ENCODE measurements around the gene GPR107.

The GPR107 gene

DNA sequence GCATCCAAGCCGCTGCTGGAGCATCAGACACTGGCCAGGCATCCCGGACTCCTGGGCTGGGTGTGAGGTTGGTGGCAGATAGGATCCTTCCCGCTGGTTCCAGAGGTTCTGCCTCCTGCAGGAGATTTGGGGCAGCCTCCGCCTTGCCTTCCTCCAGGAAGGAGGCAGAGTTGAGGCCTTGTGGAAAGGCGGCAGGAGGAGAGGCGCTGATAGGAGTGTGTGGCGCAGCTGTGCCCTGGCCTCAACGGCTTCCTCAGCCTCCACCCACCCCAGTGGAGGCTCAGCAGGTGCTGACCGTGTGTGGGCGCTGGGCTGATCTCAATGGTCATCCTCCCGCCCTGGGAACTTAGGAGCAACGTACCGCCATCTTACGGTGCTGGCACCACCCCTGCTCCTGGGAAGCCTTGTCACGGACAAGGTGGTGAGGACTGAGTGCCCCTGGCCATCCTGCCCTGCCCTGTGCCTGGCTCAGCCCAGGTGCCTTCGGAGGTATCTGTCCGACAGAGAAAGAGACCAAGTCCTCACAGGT lies 128.7 kb downstream of the GPR107 start:
- no peaks in the 10 kb centered on the region for H3K9me3 Mint-ChIP-seq
- H3K4me3 Mint-ChIP-seq: no peak overlapping the region
- H3K27ac Mint-ChIP-seq: no peak overlapping the region
- H3K27me3 Mint-ChIP-seq (ENCODE audit: low read depth): no peaks in the 10 kb centered on the region
- no peak for DNase-seq (ENCODE audit: low spot score)
- H3K36me3 Mint-ChIP-seq (ENCODE audit: low read depth): no peaks in the 10 kb centered on the region
- H3K4me1 Mint-ChIP-seq (ENCODE audit: low read depth): no peaks in the 10 kb centered on the region

DNA sequence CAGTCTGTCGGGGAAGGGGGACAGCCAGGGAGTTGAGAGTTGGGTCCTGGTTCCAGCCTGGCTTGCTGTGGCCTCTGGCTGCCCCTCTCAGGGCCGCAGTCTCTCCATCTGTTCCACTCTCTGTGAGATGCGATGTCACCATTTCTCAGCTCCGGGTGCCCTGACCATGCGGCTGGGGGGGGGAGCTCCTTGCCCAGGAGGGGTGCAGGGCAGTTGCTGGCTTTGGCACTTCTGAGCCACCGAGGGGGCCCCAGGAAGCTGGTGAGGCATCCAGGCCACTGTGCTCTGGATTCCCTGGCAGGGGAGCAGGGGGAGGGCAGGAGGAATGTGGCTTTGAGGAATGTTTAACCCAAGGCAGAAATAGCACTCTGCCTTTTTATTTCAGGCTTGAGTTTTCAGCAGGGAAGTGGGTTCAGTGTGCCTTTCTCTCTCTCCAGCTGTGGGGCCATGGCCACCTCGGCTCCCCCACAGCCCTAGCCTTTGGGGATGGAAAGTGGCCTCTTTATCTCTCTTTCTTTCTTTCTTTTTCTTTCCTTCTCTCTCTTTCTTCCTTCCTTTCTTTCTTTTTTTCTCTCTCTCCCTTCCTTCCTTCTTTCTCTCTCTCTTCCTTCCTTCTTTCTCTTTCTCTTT lies 129.5 kb downstream of the GPR107 start:
- Mint-ChIP-seq H3K27ac (no peak overlapping the region), H3K9me3 (no peaks in the 10 kb centered on the region), H3K4me3 (no peak overlapping the region), H3K4me1 (ENCODE audit: low read depth) (no peaks in the 10 kb centered on the region), H3K27me3 (ENCODE audit: low read depth) (no peaks in the 10 kb centered on the region), H3K36me3 (ENCODE audit: low read depth) (no peaks in the 10 kb centered on the region)
- no peak for DNase-seq (ENCODE audit: low spot score)

DNA sequence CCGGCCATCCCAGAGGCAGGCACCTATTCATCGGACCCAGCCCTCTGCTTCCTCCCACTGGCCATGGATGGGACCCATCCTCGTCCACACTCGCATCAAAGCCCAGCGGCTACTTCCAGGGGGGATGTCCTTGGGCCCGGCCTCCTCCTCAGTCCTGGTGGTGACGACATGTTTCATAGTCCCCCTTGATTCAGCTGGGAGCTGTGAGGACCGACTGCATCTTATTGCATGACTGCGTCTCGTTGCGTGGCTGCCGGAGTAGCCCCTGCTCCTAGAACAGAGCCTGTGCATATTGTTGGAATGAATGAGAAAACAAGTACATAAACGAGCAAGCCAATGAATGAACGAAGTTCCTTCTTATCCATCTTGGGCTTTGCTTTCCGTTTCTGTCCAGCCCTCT lies 131.3 kb downstream of the GPR107 start:
- DNase-seq (ENCODE audit: low spot score): no peak
- Mint-ChIP-seq H3K27ac (no peak overlapping the region), H3K4me1 (ENCODE audit: low read depth) (no peaks in the 10 kb centered on the region), H3K4me3 (no peak overlapping the region), H3K27me3 (ENCODE audit: low read depth) (no peaks in the 10 kb centered on the region), H3K9me3 (no peaks in the 10 kb centered on the region), H3K36me3 (ENCODE audit: low read depth) (no peaks in the 10 kb centered on the region)

DNA sequence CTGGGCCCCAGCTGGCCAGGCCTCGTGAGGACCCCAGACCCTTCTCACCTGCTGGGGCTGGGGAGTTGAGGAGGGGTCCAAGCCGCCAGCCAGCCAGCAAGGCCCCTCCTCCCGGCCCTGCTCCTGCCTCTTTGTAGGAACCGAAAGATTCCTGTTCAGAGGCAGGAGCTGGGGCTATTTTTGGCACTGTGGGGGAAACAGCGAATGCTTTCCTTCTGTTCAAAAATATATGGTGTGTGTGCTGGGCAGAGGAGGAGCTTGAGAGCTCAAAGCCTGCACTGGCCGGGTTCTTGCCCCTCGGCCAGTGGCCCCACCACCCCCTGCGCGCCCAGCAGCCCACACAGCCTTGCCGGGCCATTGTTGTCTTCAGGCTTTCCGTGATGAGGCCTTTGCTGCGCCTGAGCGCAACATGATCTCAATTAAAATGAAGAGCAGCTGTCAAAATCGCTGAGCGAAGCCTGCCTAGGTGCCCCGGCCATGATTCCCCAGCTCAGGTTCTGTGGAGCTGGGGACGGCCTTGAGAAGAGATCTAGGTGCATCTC lies 131.9 kb downstream of the GPR107 start:
- DNase-seq (ENCODE audit: low spot score): no peak
- no peaks in the 10 kb centered on the region for H3K9me3 Mint-ChIP-seq
- H3K27ac Mint-ChIP-seq: no peak overlapping the region
- no peaks in the 10 kb centered on the region for H3K36me3 Mint-ChIP-seq (ENCODE audit: low read depth)
- H3K4me1 Mint-ChIP-seq (ENCODE audit: low read depth): no peaks in the 10 kb centered on the region
- no peak overlapping the region for H3K4me3 Mint-ChIP-seq
- no peaks in the 10 kb centered on the region for H3K27me3 Mint-ChIP-seq (ENCODE audit: low read depth)

DNA sequence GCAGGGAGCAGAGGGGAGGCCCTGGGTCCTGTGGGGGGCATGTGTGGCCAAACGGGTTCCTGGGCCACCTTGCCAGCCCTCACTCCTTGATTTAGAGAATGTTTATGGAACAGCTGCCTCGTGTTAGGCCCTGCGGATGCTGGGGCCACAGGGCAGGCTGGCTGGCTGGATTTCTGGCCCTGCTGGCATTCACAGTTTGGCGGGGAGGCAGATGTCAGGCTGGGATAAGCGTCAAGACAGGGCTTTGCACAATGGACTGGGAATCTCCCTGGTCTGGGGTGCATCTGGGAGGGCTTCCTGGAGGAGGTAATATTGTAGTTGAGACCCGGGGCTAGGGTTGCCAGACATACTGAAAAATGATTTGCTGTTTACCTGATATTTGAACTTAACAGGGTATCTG lies 132.3 kb downstream of the GPR107 start:
- no peaks in the 10 kb centered on the region for H3K27me3 Mint-ChIP-seq (ENCODE audit: low read depth)
- H3K9me3 Mint-ChIP-seq: no peaks in the 10 kb centered on the region
- no peaks in the 10 kb centered on the region for H3K4me1 Mint-ChIP-seq (ENCODE audit: low read depth)
- no peak overlapping the region for H3K27ac Mint-ChIP-seq
- no peak overlapping the region for H3K4me3 Mint-ChIP-seq
- H3K36me3 Mint-ChIP-seq (ENCODE audit: low read depth): no peaks in the 10 kb centered on the region
- DNase-seq (ENCODE audit: low spot score): no peak

DNA sequence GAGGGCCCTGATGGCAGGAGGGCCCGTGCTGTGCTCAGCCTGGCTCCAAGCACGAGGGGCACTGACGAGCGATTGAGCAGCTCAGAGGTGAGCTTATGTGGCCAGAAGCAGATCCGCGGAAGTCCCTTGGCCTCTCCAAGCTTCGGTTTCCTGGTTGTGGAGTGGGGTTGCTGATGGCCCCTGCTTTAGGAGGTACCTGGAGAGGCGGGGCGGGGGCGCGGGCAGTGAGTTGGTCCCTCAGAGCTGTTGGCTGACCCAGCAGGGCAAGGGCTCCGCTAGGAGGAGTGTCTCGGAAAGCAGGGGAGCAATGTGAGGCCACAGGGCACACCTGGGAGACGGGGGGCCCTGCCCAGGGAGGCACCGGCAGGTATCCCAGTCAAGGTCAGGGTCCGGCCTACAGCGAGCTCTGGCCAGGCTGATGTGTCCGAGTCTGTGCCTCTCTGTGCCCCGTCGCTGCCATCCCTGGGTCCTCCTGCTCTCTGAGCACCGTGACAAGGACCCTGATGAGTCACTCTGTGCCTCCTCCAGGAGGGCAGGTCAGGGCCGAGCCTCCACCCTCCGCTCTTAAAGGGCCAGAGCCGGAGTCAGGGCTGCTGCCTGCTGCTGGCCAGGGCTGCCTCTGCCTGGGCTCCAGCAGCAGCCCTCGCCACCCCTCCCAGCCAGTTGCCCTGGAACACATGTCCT lies 133.3 kb downstream of the GPR107 start:
- no peak overlapping the region for H3K27ac Mint-ChIP-seq
- H3K4me3 Mint-ChIP-seq: no peak overlapping the region
- no peaks in the 10 kb centered on the region for H3K4me1 Mint-ChIP-seq (ENCODE audit: low read depth)
- H3K9me3 Mint-ChIP-seq: no peaks in the 10 kb centered on the region
- H3K27me3 Mint-ChIP-seq (ENCODE audit: low read depth): no peaks in the 10 kb centered on the region
- no peaks in the 10 kb centered on the region for H3K36me3 Mint-ChIP-seq (ENCODE audit: low read depth)
- no peak for DNase-seq (ENCODE audit: low spot score)

DNA sequence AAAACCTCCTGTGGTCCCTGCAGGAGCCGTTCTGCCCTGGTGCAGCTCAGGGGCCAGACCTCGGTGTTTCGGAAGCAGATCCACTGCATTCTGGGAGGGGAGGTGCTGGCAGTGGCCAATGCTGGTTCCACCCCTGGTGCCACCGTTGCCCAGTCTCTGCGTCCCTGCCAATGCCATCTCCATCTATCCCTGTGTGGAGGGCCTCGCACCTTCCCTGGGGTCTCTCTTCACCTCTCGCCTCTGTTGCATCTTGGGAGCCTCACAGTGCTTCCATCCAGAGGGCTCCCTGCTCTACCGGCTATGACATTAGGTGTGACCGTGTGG lies 133.8 kb downstream of the GPR107 start:
- Mint-ChIP-seq H3K36me3 (ENCODE audit: low read depth) (no peaks in the 10 kb centered on the region), H3K27ac (no peak overlapping the region), H3K9me3 (no peaks in the 10 kb centered on the region), H3K27me3 (ENCODE audit: low read depth) (no peaks in the 10 kb centered on the region), H3K4me3 (no peak overlapping the region), H3K4me1 (ENCODE audit: low read depth) (no peaks in the 10 kb centered on the region)
- no peak for DNase-seq (ENCODE audit: low spot score)

DNA sequence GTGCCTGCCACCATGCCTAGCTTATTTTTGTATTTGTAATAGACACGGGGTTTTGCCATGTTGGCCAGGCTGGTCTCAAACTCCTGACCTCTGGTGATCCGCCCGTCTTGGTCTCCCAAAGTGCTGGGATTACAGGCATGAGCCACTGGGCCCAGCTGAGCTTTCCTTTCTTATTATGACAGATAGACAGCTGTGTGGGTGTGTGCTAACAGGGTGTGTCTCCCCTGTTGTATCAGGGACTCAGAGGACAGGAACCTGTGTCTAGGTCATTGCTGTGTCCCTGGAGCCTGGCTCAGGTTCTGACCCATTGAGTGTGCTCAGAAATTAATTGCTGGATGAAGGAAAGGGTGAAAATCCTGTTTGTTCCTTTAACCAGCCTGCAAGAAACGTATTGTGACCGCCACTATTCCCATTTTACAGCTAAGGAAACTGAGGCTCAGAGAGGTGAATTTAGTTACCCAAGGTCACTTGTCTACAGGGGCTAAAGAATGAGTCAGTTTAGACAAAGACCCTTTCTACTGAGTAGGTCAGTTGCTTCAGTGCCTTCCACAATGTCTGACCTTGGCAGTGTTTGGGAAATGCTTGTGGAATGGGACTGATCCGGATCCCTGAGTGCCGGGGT lies 135.3 kb downstream of the GPR107 start:
- H3K9me3 Mint-ChIP-seq: no peaks in the 10 kb centered on the region
- no peak overlapping the region for H3K27ac Mint-ChIP-seq
- H3K27me3 Mint-ChIP-seq (ENCODE audit: low read depth): no peaks in the 10 kb centered on the region
- H3K4me3 Mint-ChIP-seq: no peak overlapping the region
- H3K36me3 Mint-ChIP-seq (ENCODE audit: low read depth): no peaks in the 10 kb centered on the region
- H3K4me1 Mint-ChIP-seq (ENCODE audit: low read depth): no peaks in the 10 kb centered on the region
- DNase-seq (ENCODE audit: low spot score): no peak
